GM12801 (cell line): Measurements from ENCODE around the gene NCK1.

ENCODE experiments used
- TF ChIP-seq, protein P1 (sequence below): IDR thresholded peaks from one replicate; pipeline ENCODE4 v1.5.1; 2011; ENCODE audit warnings: control low read depth; ENCODE audit not compliant: insufficient read length; ENCODE audit errors: extremely low read depth

Gene NCK1

GRCh38 chr3:136835089-136835812 is 26.8 kb upstream of the NCK1 start:
- TF ChIP-seq, protein P1, sequence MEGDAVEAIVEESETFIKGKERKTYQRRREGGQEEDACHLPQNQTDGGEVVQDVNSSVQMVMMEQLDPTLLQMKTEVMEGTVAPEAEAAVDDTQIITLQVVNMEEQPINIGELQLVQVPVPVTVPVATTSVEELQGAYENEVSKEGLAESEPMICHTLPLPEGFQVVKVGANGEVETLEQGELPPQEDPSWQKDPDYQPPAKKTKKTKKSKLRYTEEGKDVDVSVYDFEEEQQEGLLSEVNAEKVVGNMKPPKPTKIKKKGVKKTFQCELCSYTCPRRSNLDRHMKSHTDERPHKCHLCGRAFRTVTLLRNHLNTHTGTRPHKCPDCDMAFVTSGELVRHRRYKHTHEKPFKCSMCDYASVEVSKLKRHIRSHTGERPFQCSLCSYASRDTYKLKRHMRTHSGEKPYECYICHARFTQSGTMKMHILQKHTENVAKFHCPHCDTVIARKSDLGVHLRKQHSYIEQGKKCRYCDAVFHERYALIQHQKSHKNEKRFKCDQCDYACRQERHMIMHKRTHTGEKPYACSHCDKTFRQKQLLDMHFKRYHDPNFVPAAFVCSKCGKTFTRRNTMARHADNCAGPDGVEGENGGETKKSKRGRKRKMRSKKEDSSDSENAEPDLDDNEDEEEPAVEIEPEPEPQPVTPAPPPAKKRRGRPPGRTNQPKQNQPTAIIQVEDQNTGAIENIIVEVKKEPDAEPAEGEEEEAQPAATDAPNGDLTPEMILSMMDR: no peak

GRCh38 chr3:136835813-136836510 is 26.0 kb upstream of the NCK1 start:
- TF ChIP-seq, protein P1: no peak

DNA sequence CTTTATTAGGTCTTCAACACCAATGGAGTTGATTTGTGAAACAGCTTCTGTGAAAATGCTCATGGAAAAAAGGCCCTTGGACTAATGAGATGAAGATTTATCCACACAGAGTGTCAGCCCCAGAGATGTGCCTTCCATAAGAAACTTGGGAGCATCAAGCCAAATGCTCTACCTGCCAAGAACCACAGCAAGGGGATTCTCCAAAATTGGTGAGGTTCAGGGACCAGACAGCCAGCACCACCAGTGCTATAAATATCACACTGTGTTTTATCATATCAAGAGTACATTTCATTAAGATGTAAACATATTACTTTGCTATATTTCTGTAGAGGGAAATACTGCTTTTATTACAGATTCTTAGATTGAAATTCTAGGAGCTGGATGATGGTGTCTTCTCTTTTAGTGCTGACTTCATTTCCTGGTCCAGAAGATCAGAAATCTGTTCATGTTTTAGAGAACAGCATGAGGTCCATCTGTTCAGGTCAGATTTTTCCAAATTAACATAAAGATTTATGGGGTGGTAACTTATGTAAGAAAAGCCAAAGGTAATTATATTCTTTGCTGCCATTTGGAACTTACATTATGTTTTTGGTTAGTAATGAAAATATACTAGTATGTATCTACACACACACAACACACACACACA is 25.4 kb upstream of the NCK1 start:
- TF ChIP-seq, protein P1: no peak

DNA sequence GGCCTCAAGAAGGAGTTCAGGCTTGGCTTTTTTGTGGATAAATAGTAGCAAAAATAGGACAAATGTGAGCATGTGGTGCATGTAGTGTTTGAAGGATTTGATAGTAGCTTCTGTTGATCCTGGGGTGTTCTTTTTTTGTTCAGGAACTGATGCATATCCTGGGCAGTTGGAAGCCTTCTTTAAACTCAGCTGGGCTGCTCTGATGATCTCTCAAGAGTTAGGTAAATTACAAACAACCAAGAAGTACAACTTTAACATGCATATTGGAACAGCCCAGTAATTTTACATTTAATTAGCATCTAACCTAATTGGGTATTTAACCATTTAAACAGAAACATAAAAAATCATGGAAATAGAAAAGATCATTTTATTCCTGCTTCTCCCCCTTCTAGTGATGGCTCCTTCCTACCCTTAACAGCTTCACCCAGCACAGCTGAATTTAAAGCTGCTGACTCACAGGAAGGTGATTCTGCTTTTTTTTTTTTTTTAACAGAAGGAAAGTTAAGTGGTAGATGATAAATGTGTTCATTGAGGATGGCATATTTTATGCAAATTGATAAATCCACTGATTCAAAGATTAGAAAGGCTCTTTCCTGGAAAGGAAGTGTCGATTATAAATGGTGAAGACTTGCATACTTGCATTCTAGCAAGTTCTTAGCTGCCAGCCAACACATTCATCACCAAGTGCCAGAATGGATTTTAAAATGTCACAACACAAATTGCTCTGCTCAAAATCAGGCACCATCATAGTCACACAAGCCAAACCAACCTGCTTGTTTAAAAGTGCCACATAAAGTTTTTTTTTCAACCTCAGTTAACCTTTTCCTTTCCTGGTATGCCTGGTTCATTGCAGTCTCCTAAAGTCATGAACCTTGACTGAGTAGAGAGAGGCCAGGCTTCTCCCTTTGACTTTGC is 23.1 kb upstream of the NCK1 start:
- TF ChIP-seq, protein P1: no peak

GRCh38 chr3:136839556-136839931 is 22.5 kb upstream of the NCK1 start:
- TF ChIP-seq, protein P1: no peak

GRCh38 chr3:136840252-136840651 is 21.8 kb upstream of the NCK1 start:
- TF ChIP-seq, protein P1: no peak

DNA sequence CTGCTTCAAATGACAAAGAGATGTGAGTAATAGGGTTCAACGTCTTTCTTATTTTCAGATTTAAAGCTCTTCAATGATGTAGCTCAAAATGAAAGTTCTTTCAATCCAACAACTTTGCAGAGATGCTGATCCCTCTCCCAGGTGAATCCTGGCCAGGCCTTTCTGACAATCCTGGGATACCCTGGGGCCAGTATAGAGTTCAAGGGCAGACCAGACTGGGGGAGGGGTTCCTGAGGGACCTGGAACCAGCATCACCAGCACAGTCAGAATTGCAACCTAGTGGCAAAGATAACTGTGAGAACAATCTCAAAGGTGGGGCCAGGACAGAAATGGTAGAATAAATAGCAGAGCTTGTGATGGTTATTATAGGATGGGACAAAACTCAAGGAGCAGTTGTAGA is 19.7 kb upstream of the NCK1 start:
- TF ChIP-seq, protein P1: no peak
